ENCODE data around the gene MLN.
A peak's percentile ranks its signal among the peaks of the same experiment; 100 is the strongest.

MLN gene, protein sequence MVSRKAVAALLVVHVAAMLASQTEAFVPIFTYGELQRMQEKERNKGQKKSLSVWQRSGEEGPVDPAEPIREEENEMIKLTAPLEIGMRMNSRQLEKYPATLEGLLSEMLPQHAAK

GRCh38 chr6:33803571-33804053 is at the start of gene MLN:
Gene MLN (minus strand): TSS chr6:33804003. CDS start chr6:33801163, 2,840 bp downstream.
- no peak for DNase-seq

GRCh38 chr6:33853026-33853425 is 49.2 kb upstream of the MLN start:
- DNase-seq, result no peak

GRCh38 chr6:33851959-33852358 is 48.2 kb upstream of the MLN start:
- no peak for DNase-seq

DNA sequence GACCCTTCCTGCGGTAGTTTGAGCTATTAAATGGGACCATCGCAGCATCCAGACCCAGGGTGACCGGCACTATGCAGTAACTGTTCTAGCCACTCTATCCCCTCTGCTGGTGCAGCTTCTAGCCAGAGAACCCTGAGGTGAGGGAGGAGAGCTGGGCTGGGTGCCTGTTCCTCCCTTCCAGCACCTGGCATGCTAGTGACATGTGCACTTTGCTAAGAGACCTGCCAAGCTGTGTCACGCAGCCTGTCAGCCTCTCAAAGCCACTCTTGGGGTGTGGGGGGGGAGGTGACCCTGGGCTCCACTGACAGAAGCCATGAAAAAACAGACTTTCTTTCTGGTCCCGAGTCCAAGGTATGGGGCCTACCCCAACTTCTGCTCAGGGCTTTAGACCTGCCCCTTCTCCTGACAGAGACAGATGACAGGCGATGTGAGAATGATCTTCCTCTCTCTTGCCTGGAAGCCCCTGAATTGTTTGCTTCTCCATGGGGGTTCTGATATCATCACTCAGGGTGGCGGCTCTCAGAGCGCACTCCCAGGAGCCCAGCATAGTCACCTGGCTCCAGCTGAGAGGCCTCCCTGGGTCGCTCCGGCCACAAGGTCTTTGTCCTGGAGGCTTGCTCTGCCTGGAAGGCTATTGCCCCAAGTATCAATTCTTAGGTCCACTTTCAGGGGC is 47.2 kb upstream of the MLN start:
- no peak for DNase-seq

GRCh38 chr6:33850296-33850695 is 46.5 kb upstream of the MLN start:
- DNase-seq, result no peak

DNA sequence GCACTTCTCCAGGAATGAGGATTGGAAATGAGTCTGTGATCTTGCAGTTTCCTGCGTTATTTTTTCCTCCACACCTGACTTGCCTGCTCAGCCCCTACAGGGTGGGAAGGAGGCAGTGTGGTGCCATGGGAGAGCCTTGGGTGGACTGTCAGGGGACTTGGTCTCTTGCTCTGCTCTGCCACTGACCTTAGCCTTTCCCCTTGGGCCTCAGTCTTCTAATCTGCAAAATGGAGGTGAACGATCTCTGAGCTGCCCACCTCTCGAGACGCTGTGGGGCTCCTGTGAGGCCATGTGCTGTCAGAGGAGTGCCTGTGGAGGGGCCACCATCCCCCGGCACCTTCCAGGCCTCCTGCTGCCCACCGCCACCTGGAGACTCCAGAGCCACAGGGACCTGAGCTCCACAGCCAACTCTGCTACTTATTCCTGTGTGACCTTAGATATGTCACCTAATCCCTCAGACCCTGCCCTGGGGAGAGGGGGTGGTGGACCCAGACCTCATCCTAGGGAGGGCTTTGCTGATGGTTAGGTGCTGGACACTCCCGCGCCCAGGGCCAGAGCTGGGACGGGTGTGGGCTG is 45.8 kb upstream of the MLN start:
- DNase-seq, result no peak

DNA sequence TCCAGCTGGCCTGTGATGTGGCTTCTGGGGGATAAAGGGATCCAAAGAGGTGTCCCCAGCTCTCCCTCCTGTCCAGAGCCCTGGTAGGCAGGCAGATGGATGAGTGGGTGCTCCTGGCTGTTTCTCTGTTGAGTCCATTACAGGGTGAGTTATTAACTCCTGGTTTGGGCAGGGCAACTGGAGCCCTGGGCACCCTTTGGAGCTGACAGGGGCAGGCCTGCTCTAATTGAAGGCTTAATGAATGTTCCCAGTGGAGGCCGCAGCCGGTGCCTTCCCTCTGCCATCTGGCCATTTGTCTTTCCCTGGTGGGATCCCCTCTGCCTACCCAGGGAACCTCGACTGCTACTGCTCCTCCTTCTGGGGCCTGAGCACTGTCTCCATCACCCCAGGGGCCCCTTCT is 44.7 kb upstream of the MLN start:
- no peak for DNase-seq

DNA sequence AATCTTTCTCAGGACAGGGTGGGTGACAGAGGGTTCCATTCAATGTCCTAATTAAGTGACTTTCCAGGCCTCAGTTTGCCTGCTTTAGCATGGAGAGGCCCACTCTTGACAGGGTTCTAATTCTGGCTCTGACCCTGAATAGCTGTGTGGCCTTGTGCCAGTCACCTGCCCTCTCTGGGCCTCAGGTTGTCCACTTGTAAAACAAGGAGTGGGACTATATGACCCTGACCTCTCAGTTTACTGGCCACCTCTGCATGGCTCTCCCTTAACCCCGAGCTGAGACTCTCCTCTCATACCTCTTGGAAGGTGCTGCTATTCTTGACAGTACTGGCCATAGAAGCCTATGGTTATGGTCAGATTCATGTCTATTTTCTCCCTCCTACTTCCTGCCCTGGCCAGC is 44.1 kb upstream of the MLN start:
- no peak for DNase-seq

DNA sequence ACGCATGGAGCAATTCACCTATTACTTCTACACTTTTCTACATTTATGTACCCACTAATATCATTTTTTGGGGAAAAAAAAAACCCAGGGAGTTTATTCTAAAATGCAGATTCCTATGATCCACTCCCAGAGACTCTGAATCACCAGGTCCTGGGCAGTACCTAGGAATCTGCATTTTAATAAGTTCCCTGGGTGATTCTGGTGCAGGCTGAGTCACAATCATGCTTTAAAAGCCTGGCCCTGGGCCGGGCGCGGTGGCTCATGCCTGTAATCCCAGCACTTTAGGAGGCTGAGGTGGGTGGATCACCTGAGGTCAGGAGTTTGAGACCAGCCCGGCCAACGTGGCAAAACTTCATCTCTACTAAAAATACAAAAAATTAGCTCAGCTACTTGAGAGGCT is 43.3 kb upstream of the MLN start:
- no peak for DNase-seq

DNA sequence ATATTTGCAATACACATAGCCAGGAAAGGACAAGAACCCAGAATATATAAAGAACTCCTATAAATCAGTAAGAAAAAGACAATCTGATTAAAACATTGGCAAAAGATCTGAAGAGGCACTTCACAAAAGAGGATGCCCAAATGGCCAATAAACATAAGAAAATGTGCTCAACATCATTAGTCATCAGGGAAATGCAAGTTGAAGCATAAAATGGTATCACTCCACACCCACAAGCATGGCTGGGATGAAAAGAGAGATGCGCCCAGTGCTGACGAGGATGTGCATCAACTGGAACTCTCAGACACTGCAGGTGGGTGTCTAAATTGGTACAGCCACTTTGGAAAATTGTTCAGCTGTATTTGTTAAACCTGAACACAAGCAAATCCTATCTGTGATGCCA is 42.4 kb upstream of the MLN start:
- peak in 1 of 58 donors; percentile 17 for DNase-seq

GRCh38 chr6:33845031-33845745 is 41.4 kb upstream of the MLN start:
- DNase-seq, result no peak

DNA sequence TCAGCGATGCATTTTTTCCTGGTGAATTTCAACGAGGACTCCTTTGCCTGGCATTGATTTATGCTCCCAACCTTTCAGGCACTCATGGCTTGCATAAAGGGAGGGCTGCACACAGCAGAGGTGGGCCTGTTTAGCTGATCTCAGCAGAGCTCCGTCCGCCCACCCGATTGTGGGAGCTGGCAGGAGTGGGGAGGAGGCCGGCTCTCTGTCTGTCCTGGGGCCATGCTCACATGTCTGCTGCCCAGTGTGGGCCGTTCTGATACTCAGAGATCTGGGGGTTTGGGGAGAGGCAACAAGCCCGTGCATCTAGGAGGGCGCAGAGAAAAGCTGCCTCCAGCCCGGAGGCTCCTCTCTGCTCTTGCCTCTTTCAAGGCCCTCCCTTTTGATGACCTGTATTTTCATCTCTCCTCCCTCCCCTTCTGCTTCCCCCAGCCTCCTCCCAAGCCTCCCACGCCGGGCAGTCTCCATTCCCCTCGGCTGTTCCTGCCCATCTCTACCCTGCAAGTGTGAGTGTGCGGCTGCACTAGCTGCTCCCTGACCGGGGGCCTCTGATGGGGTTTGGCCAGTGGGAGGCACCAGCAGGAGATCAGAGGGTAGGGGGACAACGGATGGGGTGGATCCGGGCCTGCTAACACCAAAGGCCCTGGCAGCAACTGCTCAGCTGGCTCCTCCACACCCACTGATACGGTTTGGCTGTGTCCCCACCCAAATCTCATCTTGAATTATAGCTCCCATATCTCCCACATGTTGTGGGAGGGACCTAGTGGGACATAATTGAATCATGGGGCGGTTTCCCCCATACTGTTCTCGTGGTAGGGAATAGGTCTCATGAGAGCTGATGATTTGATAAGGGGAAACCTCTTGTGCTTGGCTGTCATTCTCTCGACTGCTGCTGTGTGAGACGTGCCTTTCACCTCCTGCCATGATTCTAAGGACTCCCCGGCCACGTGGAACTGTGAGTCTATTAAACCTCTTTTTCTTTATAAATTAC is 39.6 kb upstream of the MLN start:
- no peak for DNase-seq

DNA sequence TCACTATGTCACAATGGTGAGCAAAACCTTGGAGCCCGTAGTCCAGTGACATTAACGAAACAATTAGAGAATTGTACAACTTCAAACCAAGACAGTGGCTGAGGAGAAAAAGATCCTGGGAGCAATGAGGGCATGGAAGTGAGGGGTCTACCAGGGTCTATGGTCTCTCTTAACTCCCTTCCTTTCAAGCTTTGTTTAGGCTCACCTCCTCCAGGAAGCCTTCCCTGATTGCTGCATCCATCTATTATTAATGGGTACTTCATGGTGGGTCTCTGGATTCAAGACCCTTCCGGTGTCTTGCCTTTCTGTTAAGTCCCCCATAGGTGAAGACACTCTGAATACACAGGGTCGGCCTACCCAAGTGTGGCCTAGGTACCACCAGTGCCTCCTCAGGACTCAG is 38.1 kb upstream of the MLN start:
- DNase-seq, result no peak

DNA sequence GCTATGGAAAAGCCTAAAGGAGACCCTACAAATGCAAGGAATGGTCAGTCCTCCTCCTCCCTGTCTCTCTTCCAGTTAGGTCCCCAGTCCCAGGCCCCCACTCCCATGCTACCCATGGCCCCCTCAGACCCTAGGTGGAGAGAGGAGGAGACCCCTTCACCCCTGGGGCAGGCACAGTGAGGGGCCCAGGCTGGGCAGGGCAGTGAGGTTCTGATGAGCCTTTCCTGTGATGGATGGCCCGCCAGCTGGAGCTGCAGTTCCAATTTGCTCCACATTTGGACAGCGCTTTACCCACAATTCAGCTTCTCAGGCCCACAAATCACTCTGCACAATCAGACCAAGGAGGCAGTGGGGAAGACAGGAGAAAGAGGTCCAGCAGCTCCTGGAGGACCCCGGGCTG is 37.3 kb upstream of the MLN start:
- DNase-seq, result no peak

DNA sequence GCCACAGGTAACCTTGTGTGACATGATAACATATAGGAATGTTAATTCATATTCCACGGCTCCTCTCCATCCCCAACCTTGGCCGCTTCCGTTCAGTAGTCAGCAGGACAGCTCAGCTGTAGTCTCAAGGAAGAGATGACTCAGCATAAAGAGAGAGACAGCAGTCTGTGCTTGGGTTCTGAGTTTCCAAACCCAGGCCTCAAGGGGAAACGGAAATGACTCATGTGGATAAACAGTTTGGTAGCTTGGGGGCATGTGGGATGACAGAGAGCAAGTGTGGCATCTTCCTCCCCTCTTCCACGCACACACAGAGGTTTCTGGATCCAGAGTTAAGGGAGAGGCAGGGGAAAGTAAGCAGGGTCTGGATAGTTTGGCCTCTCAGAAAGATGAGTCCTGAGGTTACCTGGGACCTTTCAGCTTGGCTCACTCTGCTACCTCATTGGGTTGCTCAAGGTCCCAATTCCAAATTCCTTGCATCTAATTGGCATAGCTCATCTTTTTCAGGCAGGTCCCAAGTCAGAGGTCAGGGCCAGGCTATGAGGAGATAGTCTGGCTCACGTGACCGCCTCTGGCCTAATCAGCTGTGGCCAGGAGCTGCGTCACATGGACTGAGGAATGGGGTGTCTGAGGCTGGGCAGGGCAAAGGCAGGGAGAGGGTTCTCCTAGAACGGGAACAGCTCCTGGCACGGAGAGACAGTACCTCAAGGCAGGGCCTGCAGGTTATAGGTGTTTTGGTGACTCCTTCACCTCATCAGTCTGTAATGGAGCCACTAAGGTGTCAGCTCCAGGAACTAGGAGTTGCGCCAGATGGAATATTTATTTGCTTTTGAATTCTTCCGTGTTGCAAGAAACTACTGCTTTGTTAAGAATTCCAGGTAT is 36.5 kb upstream of the MLN start:
- peak in 2 of 58 donors; percentile 4 to 11 for DNase-seq

DNA sequence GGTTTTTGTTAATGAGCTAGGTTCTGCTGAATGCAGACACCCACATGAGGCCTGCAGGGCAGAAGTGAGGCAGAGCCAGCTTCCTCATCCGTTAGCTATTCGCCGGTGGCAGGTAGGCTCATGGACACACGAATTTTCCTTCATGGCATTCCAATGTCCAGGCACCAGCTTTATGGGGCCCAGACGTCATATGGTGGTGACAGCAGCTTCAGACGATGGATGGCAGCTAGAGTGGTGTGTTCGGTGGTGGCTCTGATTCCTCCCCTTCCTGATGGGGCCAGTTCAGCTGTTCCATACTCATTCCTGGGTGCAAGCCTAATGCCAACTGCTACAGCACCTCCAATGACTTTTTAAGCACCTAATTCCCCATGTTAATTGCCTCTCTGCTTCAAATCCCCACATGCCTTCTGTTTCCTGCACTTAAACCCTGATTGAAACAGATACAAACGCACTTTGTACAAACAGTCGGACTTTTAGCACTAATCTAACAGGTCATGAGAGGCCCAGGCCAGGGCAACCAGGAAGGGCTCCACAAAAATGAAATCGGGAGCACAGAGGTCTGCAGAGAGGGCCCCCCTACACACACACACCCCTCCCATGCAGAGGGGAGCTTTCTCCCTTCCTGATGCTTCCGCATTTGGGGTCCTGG is 35.7 kb upstream of the MLN start:
- DNase-seq, result no peak

DNA sequence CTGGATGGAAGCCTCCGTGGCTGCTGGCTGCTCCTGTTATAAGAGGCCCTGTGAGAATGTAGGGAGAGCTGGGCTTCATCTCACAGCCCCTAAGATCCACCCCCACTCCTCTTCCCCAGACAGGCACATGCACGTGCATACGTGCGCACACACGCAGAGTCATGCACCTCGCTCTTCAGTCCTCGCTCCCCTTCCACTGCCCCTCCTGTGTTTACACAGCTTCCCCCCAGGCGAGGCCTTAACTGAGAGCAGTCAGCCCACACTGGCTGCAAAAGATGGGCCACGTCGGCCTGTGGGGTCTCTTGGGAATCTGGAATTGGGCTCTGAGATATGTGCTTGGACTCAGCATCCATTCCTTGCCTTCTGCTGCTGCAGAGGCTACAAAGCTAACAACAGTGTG is 35.2 kb upstream of the MLN start:
- DNase-seq, result no peak

- DNase-seq, result no peak
Measured at GRCh38 chr6:33837971-33838665, 34.3 kb upstream of the MLN start.
